Neural progenitor cell (in vitro differentiated cells): Measurements from ENCODE around the gene PRELP. TPM values are rescaled to one million over a fixed set of nuclear protein-coding genes. Genes with fewer than 3 reads are reported as not detected.

Experiments used
- DNase-seq: peaks from one replicate; pipeline ENCODE4 v3.0.0-alpha.2; 2016; ENCODE audit warnings: low spot score
- H2AFZ ChIP-seq: fragments of 200-600 bp; sonication (generic); replicated peaks from 2 replicates; pipeline ENCODE4 v1.6.1; 2016; ENCODE audit warnings: antibody characterized with exemption
- H3F3A ChIP-seq: fragments of 200-600 bp; sonication (generic); 2 replicates; pipeline ENCODE4 v1.6.1; 2016; ENCODE audit warnings: antibody characterized with exemption, low read depth
- H3K27ac ChIP-seq: fragments of 200-600 bp; sonication (generic); 2 replicates; pipeline ENCODE4 v1.5.1; 2016; ENCODE audit warnings: mild to moderate bottlenecking
- H3K27me3 ChIP-seq: fragments of 200-600 bp; sonication (generic); 2 replicates; pipeline ENCODE4 v1.6.1; 2016; ENCODE audit warnings: mild to moderate bottlenecking, moderate library complexity
- H3K36me3 ChIP-seq: fragments of 200-600 bp; sonication (generic); 2 replicates; pipeline ENCODE4 v1.5.1; 2016
- H3K4me1 ChIP-seq: fragments of 200-600 bp; sonication (generic); 2 replicates; pipeline ENCODE4 v1.6.1; 2016; ENCODE audit warnings: mixed run types
- H3K4me2 ChIP-seq: fragments of 200-600 bp; sonication (generic); 2 replicates; pipeline ENCODE4 v1.6.1; 2016
- H3K4me3 ChIP-seq: fragments of 200-600 bp; sonication (generic); 2 replicates; pipeline ENCODE4 v1.5.1; 2016
- H3K79me2 ChIP-seq: fragments of 200-600 bp; sonication (generic); 2 replicates; pipeline ENCODE4 v1.6.1; 2016; ENCODE audit warnings: low read depth
- H3K9ac ChIP-seq: fragments of 200-600 bp; sonication (generic); 2 replicates; pipeline ENCODE4 v1.6.1; 2016
- H3K9me3 ChIP-seq: fragments of 200-600 bp; sonication (generic); 2 replicates; pipeline ENCODE4 v1.5.1; 2016; ENCODE audit warnings: low read depth
- H4K20me1 ChIP-seq: fragments of 200-600 bp; sonication (generic); 2 replicates; pipeline ENCODE4 v1.6.1; 2016; ENCODE audit warnings: low read depth
- H3K27ac Mint-ChIP-seq: 3 replicates; pipeline ENCODE4 v1.8.0; 2021; ENCODE audit warnings: mixed read lengths
- H3K27me3 Mint-ChIP-seq: 2 replicates; pipeline ENCODE4 v1.8.0; 2022; ENCODE audit warnings: low read depth, mild to moderate bottlenecking, inconsistent platforms, moderate library complexity, mixed read lengths; ENCODE audit not compliant: insufficient read depth
- H3K36me3 Mint-ChIP-seq: 3 replicates; pipeline ENCODE4 v1.8.0; 2021; ENCODE audit warnings: mixed read lengths
- H3K4me1 Mint-ChIP-seq: 3 replicates; pipeline ENCODE4 v1.8.0; 2021; ENCODE audit warnings: mixed read lengths
- H3K4me3 Mint-ChIP-seq: 3 replicates; pipeline ENCODE4 v1.8.0; 2021; ENCODE audit warnings: mild to moderate bottlenecking, moderate library complexity, mixed read lengths
- H3K9me3 Mint-ChIP-seq: 3 replicates; pipeline ENCODE4 v1.8.0; 2020; ENCODE audit warnings: mixed read lengths
- EZH2 ChIP-seq: fragments of 200-600 bp; sonication (generic); IDR thresholded peaks from 2 replicates; pipeline ENCODE4 v1.6.1; 2017; ENCODE audit warnings: antibody characterized with exemption, mild to moderate bottlenecking, moderate library complexity
- EZH2phosphoT487 ChIP-seq: fragments of 200-600 bp; sonication (generic); IDR thresholded peaks from 2 replicates; pipeline ENCODE4 v1.6.1; 2017; ENCODE audit warnings: antibody characterized with exemption
- total RNA-seq: library from RNA; depleted of rRNA; stranded (reverse); fragments of >200 nt; gene quantifications from 2 replicates; pipeline ENCODE4 v1.2.3, GENCODE V29; 2015; ENCODE audit warnings: low replicate concordance
- TF ChIP-seq, protein P1 (sequence below): fragments of 200-600 bp; sonication (generic); IDR thresholded peaks from 2 replicates; pipeline ENCODE4 v1.5.1; 2017; ENCODE audit warnings: antibody characterized with exemption, mild to moderate bottlenecking

The PRELP gene
- total RNA-seq, 1 donor from 2014 or later, result 0.26 TPM

DNA sequence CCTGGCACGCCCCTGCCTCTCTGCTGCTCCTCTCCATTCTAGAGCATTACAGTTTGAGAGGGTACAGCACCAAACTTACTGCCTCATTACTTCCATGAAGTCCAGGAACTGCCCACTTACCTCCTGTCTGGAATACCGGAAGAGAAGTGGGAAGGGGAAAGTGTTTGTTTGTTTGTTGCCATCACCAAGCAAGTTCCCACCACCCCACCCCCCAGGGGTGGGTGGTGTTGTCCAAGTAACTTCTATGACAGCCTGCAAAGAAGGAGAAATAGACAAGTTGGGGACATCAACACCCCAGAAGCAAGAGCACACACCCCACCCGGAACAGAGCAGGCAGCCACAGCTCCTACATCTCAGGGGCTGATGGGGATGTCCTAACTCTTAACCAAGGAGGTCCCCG is 36.3 kb downstream of the PRELP start:
- Mint-ChIP-seq H3K4me3 (no peak overlapping the region), H3K4me1 (peaks cover 84% of the 10 kb centered on the region), H3K27me3 (peaks cover 5% of the 10 kb centered on the region), H3K9me3 (no peaks in the 10 kb centered on the region), H3K27ac (no peak overlapping the region), H3K36me3 (no peaks in the 10 kb centered on the region)
- TF ChIP-seq EZH2 (no peak), EZH2phosphoT487 (no peak)
- TF ChIP-seq, protein P1, sequence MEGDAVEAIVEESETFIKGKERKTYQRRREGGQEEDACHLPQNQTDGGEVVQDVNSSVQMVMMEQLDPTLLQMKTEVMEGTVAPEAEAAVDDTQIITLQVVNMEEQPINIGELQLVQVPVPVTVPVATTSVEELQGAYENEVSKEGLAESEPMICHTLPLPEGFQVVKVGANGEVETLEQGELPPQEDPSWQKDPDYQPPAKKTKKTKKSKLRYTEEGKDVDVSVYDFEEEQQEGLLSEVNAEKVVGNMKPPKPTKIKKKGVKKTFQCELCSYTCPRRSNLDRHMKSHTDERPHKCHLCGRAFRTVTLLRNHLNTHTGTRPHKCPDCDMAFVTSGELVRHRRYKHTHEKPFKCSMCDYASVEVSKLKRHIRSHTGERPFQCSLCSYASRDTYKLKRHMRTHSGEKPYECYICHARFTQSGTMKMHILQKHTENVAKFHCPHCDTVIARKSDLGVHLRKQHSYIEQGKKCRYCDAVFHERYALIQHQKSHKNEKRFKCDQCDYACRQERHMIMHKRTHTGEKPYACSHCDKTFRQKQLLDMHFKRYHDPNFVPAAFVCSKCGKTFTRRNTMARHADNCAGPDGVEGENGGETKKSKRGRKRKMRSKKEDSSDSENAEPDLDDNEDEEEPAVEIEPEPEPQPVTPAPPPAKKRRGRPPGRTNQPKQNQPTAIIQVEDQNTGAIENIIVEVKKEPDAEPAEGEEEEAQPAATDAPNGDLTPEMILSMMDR, result no peak
- no peak for DNase-seq
- Histone ChIP-seq H3K79me2 (no peaks in the 10 kb centered on the region), H4K20me1 (no peaks in the 10 kb centered on the region), H3K36me3 (no peaks in the 10 kb centered on the region), H3K9ac (no peak overlapping the region), H3K27ac (no peak overlapping the region), H3K4me2 (peak overlapping the region; percentile 23), H3K4me1 (peaks cover 49% of the 10 kb centered on the region), H3K4me3 (no peak overlapping the region), H2AFZ (no peak overlapping the region), H3F3A (peaks cover 12% of the 10 kb centered on the region), H3K9me3 (no peaks in the 10 kb centered on the region), H3K27me3 (no peaks in the 10 kb centered on the region)

DNA sequence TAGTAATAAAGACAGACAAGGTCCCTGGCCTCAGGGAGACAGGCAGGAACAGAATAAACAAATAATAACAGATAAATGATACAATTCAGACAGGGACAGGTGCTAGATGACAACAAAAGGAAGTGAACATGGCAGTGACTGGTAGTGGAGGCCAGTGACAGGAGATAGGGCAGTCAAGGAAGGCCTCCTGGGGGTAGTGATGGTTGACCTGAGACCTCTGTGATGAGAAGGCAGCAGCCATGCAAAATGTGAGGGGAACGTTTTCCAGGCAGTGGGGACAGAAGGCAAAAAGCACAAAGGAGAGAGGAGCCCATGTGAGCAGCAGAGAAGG is 36.9 kb downstream of the PRELP start:
- Histone ChIP-seq H3F3A (peaks cover 12% of the 10 kb centered on the region), H3K4me3 (no peak overlapping the region), H3K9me3 (no peaks in the 10 kb centered on the region), H3K36me3 (no peaks in the 10 kb centered on the region), H2AFZ (no peak overlapping the region), H4K20me1 (no peaks in the 10 kb centered on the region), H3K9ac (no peak overlapping the region), H3K4me1 (peaks cover 43% of the 10 kb centered on the region), H3K27me3 (no peaks in the 10 kb centered on the region), H3K27ac (no peak overlapping the region), H3K79me2 (no peaks in the 10 kb centered on the region), H3K4me2 (no peak overlapping the region)
- DNase-seq, result no peak
- Mint-ChIP-seq H3K4me1 (peaks cover 84% of the 10 kb centered on the region), H3K27ac (peak overlapping the region; percentile 47), H3K4me3 (peak overlapping the region; percentile 12), H3K9me3 (no peaks in the 10 kb centered on the region), H3K36me3 (no peaks in the 10 kb centered on the region), H3K27me3 (peaks cover 5% of the 10 kb centered on the region)
- no peak for TF ChIP-seq EZH2
- TF ChIP-seq, protein P1, result no peak
- no peak for TF ChIP-seq EZH2phosphoT487

DNA sequence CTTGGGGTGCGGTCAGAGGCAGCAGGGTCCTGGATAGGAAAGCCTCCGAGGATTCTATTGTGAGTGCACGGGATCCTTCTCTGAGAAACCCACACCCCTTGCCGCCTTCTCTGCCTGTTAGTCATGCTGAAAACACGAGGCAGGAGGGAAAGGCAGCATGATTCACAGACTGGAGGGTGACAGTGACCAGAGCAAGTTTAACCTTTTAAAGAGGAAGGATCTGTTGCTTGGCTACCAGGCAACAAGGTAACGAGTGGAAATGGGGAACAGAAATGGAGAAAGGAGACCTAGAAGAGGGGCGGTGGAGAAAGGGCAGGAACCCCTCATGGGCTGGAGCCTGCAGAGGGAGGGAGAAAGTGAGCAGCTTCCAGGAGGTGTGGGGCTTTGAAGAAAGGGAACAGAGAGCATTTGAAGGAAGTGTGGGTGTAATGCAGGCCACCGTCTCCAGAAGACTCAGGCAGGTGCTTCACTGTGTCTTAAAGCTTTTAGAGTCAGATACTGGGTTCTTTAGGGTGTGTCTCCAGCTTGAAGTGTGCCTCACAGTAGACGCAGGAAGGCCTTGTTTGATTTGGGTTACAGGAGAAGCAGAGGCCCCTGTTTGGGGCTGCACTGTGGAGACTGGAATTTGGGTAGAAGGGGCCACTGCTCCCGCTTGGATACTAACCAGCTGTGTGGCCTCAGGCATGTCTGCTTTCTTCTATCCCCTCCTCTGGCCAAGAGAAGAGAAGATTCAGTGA is 37.4 kb downstream of the PRELP start:
- Histone ChIP-seq H3K36me3 (no peaks in the 10 kb centered on the region), H3F3A (peaks cover 12% of the 10 kb centered on the region), H3K79me2 (no peaks in the 10 kb centered on the region), H4K20me1 (no peaks in the 10 kb centered on the region), H2AFZ (peak overlapping the region; percentile 11), H3K9me3 (no peaks in the 10 kb centered on the region), H3K9ac (no peak overlapping the region), H3K4me2 (peak overlapping the region; percentile 55), H3K4me3 (no peak overlapping the region), H3K4me1 (peaks cover 38% of the 10 kb centered on the region), H3K27me3 (no peaks in the 10 kb centered on the region), H3K27ac (no peak overlapping the region)
- no peak for TF ChIP-seq EZH2phosphoT487
- DNase-seq, result no peak
- peak overlapping the region; percentile 12 for H3K4me3 Mint-ChIP-seq
- peaks cover 82% of the 10 kb centered on the region for H3K4me1 Mint-ChIP-seq
- peak overlapping the region; percentile 47 for H3K27ac Mint-ChIP-seq
- H3K27me3 Mint-ChIP-seq, result peaks cover 5% of the 10 kb centered on the region
- no peaks in the 10 kb centered on the region for H3K9me3 Mint-ChIP-seq
- H3K36me3 Mint-ChIP-seq, result no peaks in the 10 kb centered on the region

DNA sequence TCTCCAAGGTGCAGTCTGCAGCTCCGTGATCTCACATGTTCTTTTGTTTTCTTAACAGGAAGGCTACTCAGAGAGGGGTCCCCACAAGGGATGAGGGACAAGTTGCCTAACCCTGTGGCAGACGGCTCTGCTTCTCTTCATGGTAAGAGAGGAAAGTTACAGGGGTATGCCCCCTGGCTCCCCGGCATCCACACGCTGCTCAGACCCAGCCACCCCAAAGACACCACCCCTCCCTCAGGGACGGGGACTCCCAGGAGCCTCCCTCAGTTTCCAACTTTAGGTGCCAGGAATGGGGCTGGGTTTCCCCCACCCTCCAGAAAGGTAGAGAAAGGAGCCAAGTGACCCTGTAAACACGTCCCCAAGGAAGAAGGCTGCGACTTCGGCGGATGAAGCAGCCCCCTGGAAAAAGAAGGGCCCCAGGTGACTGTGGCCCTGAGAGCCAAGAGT is 38.0 kb downstream of the PRELP start:
- no peak overlapping the region for H3K4me3 ChIP-seq
- Mint-ChIP-seq H3K4me1 (peaks cover 79% of the 10 kb centered on the region), H3K27ac (peak overlapping the region; percentile 57), H3K9me3 (no peaks in the 10 kb centered on the region), H3K4me3 (peak overlapping the region; percentile 21), H3K27me3 (peaks cover 9% of the 10 kb centered on the region), H3K36me3 (no peaks in the 10 kb centered on the region)
- no peak for TF ChIP-seq EZH2
- no peak for DNase-seq
- H3K9ac ChIP-seq, result no peak overlapping the region
- no peaks in the 10 kb centered on the region for H3K36me3 ChIP-seq
- H3K4me2 ChIP-seq, result peak overlapping the region; percentile 55
- H3K9me3 ChIP-seq, result no peaks in the 10 kb centered on the region
- H3K4me1 ChIP-seq, result peaks cover 32% of the 10 kb centered on the region
- no peak overlapping the region for H3K27ac ChIP-seq
- no peaks in the 10 kb centered on the region for H4K20me1 ChIP-seq
- H3F3A ChIP-seq, result peaks cover 12% of the 10 kb centered on the region
- peak overlapping the region; percentile 47 for H2AFZ ChIP-seq
- H3K79me2 ChIP-seq, result no peaks in the 10 kb centered on the region
- H3K27me3 ChIP-seq, result no peaks in the 10 kb centered on the region
